GM19099 (cell line): Measurements from ENCODE around the gene FUBP1.

Source experiments
- POLR2A ChIP-seq: IDR thresholded peaks from 3 replicates; pipeline ENCODE4 v1.6.1; 2011; ENCODE audit warnings: low read depth; ENCODE audit not compliant: insufficient read length; ENCODE audit errors: extremely low read depth

Gene FUBP1

GRCh38 chr1:77991638-77992037 is 12.8 kb upstream of the FUBP1 start:
- no peak for TF ChIP-seq POLR2A

GRCh38 chr1:77990629-77991204 is 11.8 kb upstream of the FUBP1 start:
- no peak for TF ChIP-seq POLR2A

GRCh38 chr1:77989744-77990143 is 10.9 kb upstream of the FUBP1 start:
- no peak for TF ChIP-seq POLR2A

GRCh38 chr1:77987919-77988318 is 9.0 kb upstream of the FUBP1 start:
- TF ChIP-seq POLR2A: no peak

GRCh38 chr1:77986810-77987209 is 7.9 kb upstream of the FUBP1 start:
- no peak for TF ChIP-seq POLR2A

GRCh38 chr1:77984629-77985028 is 5.8 kb upstream of the FUBP1 start:
- no peak for TF ChIP-seq POLR2A

GRCh38 chr1:77983997-77984355 is 5.1 kb upstream of the FUBP1 start:
- no peak for TF ChIP-seq POLR2A

GRCh38 chr1:77978293-77978968 is 441 bp downstream of the FUBP1 start:
- TF ChIP-seq POLR2A: peak; percentile 76

- TF ChIP-seq POLR2A: no peak
Measured at GRCh38 chr1:77977989-77978292, 931 bp downstream of the FUBP1 start.

GRCh38 chr1:77976433-77977076 is 2.3 kb downstream of the FUBP1 start:
- TF ChIP-seq POLR2A: no peak

- no peak for TF ChIP-seq POLR2A
Measured at GRCh38 chr1:77975907-77976306, 3.0 kb downstream of the FUBP1 start.

- no peak for TF ChIP-seq POLR2A
Measured at GRCh38 chr1:77975386-77975785, 3.5 kb downstream of the FUBP1 start.

GRCh38 chr1:77972080-77972479 is 6.8 kb downstream of the FUBP1 start:
- TF ChIP-seq POLR2A: no peak

GRCh38 chr1:77970192-77970591 is 8.7 kb downstream of the FUBP1 start:
- TF ChIP-seq POLR2A: no peak

- no peak for TF ChIP-seq POLR2A
Measured at GRCh38 chr1:77966291-77966690, 12.6 kb downstream of the FUBP1 start.

GRCh38 chr1:77961392-77961791 is 17.5 kb downstream of the FUBP1 start:
- no peak for TF ChIP-seq POLR2A
